A673 (cell line): ENCODE data around the gene FPGS. TPM values are rescaled to one million over a fixed set of nuclear protein-coding genes. Genes with fewer than 3 reads are reported as not detected.
A peak's percentile ranks its signal among the peaks of the same experiment; 100 is the strongest.

Experiments used
- BruUV-seq: library from RNA; stranded (reverse); fragments of 400-500 nt; replicated peaks from 2 replicates; lab custom pipeline; 2021; lab: Mats Ljungman, UMichigan
- CTCF ChIA-PET: fragments of 300-600 bp; sonication (Branson Sonifier 250); formaldehyde crosslinking; loops from one replicate; lab custom pipeline; 2022; ENCODE audit warnings: antibody characterized with exemption; lab: Charles Lee
- POLR2A ChIA-PET: fragments of 300-600 bp; sonication (Branson Sonifier 250); formaldehyde crosslinking; loops from one replicate; lab custom pipeline; 2022; ENCODE audit warnings: antibody characterized with exemption; ENCODE audit not compliant: low non-redundant PET; lab: Charles Lee
- DNase-seq: peaks from one replicate; pipeline ENCODE4 v3.0.0-alpha.2; 2015; ENCODE audit warnings: low spot score
- H3K27ac ChIP-seq: fragments of 200-600 bp; sonication (generic); 2 replicates; pipeline ENCODE4 v1.5.1; 2016; ENCODE audit warnings: mixed run types, low read depth, mild to moderate bottlenecking, mixed read lengths, antibody characterized with exemption, low read length; ENCODE audit not compliant: poor library complexity, severe bottlenecking
- H3K27me3 ChIP-seq: fragments of 200-600 bp; sonication (generic); replicated peaks from 2 replicates; pipeline ENCODE4 v1.6.1; 2017; ENCODE audit warnings: mixed run types, low read depth, mild to moderate bottlenecking, mixed read lengths, antibody characterized with exemption, low read length; ENCODE audit not compliant: insufficient read depth, poor library complexity
- H3K36me3 ChIP-seq: fragments of 200-600 bp; sonication (generic); 2 replicates; pipeline ENCODE4 v1.6.1; 2016; ENCODE audit warnings: mixed run types, mild to moderate bottlenecking, mixed read lengths, antibody characterized with exemption, low read length; ENCODE audit not compliant: insufficient read depth, poor library complexity, severe bottlenecking
- H3K4me1 ChIP-seq: fragments of 200-600 bp; sonication (generic); 2 replicates; pipeline ENCODE4 v1.6.1; 2017; ENCODE audit warnings: mixed run types, mild to moderate bottlenecking, mixed read lengths, antibody characterized with exemption, low read length; ENCODE audit not compliant: insufficient read depth, poor library complexity, severe bottlenecking
- H3K4me3 ChIP-seq: fragments of 200-600 bp; sonication (generic); 2 replicates; pipeline ENCODE4 v1.5.1; 2016; ENCODE audit warnings: low read depth, mixed run types, mild to moderate bottlenecking, mixed read lengths, low read length; ENCODE audit not compliant: poor library complexity, severe bottlenecking
- H3K9me3 ChIP-seq: fragments of 200-600 bp; sonication (generic); 2 replicates; pipeline ENCODE4 v1.6.1; 2016; ENCODE audit warnings: mixed run types, low read depth, mild to moderate bottlenecking, mixed read lengths, antibody characterized with exemption, low read length; ENCODE audit not compliant: poor library complexity, severe bottlenecking
- CTCF ChIP-seq: fragments of 300-800, 200-600 bp; sonication (generic); conservative IDR thresholded peaks from 2 replicates; pipeline ENCODE4 v1.5.1; 2017; ENCODE audit warnings: low read depth, mild to moderate bottlenecking, antibody characterized with exemption, low read length, moderate library complexity, mixed read lengths
- EZH2 ChIP-seq: fragments of 200-600 bp; sonication (generic); IDR thresholded peaks from 2 replicates; pipeline ENCODE4 v1.6.1; 2017; ENCODE audit warnings: borderline replicate concordance, low read depth, mild to moderate bottlenecking, mixed read lengths, antibody characterized with exemption, low read length; ENCODE audit not compliant: poor library complexity, severe bottlenecking
- intact Hi-C: fragments of 100-400 bp; cut with micrococcal nuclease; formaldehyde crosslinking; loops from one replicate; pipeline ENCODE4 v1.10.0; 2022; ENCODE audit not compliant: unreplicated experiment
- total RNA-seq: library from RNA; stranded (reverse); gene quantifications from 2 replicates; pipeline ENCODE4 v1.2.3, GENCODE V29; 2021

Gene FPGS
- total RNA-seq, 1 experiment from 2014 or later, result 74.9 TPM

GRCh38 chr9:127850286-127850830, 47.7 kb downstream of the FPGS start:
- Histone ChIP-seq H3K27ac (no peak overlapping the region), H3K27me3 (no peaks in the 10 kb centered on the region), H3K36me3 (no peaks in the 10 kb centered on the region), H3K4me3 (no peak overlapping the region), H3K4me1 (peaks cover 13% of the 10 kb centered on the region), H3K9me3 (peaks cover 7% of the 10 kb centered on the region)
- TF ChIP-seq EZH2 (no peak), CTCF (no peak)
- POLR2A ChIA-PET, result interaction anchor here (0.7 kb wide), 1 partner anchor 389 kb away, joined by 4 read pairs; no protein-coding TSS in a partner anchor
- no peak for DNase-seq
- CTCF ChIA-PET, result no interaction called here
- intact Hi-C loops, result no loop called here
- BruUV-seq, result no TSS peak

GRCh38 chr9:127852829-127853228, 50.1 kb downstream of the FPGS start:
- H3K27ac ChIP-seq, result peak overlapping the region; percentile 79
- TF ChIP-seq EZH2 (no peak), CTCF (no peak)
- no TSS peak for BruUV-seq
- CTCF ChIA-PET, result interaction anchor here (2.6 kb wide), 1 partner anchor 16 kb away, joined by 7 read pairs; no protein-coding TSS in a partner anchor
- H3K27me3 ChIP-seq, result no peaks in the 10 kb centered on the region
- H3K4me3 ChIP-seq, result peak overlapping the region; percentile 77
- intact Hi-C loops, result no loop called here
- POLR2A ChIA-PET, result no interaction called here
- no peaks in the 10 kb centered on the region for H3K36me3 ChIP-seq
- DNase-seq, result no peak
- H3K9me3 ChIP-seq, result peaks cover 7% of the 10 kb centered on the region
- H3K4me1 ChIP-seq, result peaks cover 13% of the 10 kb centered on the region

GRCh38 chr9:127853312-127854183, 50.9 kb downstream of the FPGS start:
- DNase-seq, result peak; percentile 40
- peak overlapping the region; percentile 77 for H3K4me3 ChIP-seq
- POLR2A ChIA-PET, result no interaction called here
- peak overlapping the region; percentile 79 for H3K27ac ChIP-seq
- TF ChIP-seq CTCF, result no peak
- no peak for TF ChIP-seq EZH2
- no peaks in the 10 kb centered on the region for H3K36me3 ChIP-seq
- CTCF ChIA-PET, result interaction anchor here (2.6 kb wide), 1 partner anchor 16 kb away, joined by 7 read pairs; no protein-coding TSS in a partner anchor
- peaks cover 7% of the 10 kb centered on the region for H3K9me3 ChIP-seq
- intact Hi-C loops, result no loop called here
- peaks cover 13% of the 10 kb centered on the region for H3K4me1 ChIP-seq
- no peaks in the 10 kb centered on the region for H3K27me3 ChIP-seq
- no TSS peak for BruUV-seq
